HG03159 (cell line): ENCODE results near the gene GOLGA5.

Source experiments
- ATAC-seq: cut with Tn5 transposase; IDR thresholded peaks from one replicate; pipeline ENCODE4 v1.9.1; 2021; ENCODE audit warnings: mild to moderate bottlenecking, moderate library complexity; ENCODE audit not compliant: unreplicated experiment

GOLGA5 gene

DNA sequence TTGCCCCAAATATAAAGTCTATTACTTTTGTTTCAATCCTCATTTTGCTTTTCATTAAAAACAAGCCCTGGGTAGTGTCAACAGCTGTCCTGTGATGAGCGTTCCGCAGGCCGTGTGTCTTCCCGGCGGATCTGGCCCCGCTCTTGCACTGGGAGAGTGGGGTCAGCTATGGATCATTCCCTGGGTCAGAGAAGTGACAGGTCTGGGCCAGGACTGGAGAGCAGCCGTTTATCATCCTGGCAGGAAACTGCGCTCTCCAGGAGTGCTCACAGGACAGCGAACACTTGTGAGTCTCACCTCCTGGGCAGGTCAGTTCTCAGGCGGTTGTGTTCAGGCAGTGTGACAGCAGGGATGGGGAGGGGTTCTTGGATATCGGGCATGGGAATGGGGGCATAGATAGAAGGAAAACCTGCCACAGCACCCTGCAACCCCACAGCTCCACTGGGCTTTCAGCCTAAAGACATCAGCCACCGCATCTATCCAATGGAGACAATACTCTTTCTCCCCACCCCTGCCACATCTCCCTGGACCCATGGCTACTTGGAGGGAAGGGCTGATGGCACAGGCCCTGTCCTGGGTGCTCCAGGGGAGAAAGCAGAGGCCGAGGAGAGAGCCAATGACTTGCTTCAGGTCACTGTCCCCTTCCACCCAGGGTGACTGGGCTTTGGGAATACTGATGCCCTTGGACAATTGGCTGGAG, 81.0 kb downstream of the GOLGA5 start:
- ATAC-seq, result no peak

DNA sequence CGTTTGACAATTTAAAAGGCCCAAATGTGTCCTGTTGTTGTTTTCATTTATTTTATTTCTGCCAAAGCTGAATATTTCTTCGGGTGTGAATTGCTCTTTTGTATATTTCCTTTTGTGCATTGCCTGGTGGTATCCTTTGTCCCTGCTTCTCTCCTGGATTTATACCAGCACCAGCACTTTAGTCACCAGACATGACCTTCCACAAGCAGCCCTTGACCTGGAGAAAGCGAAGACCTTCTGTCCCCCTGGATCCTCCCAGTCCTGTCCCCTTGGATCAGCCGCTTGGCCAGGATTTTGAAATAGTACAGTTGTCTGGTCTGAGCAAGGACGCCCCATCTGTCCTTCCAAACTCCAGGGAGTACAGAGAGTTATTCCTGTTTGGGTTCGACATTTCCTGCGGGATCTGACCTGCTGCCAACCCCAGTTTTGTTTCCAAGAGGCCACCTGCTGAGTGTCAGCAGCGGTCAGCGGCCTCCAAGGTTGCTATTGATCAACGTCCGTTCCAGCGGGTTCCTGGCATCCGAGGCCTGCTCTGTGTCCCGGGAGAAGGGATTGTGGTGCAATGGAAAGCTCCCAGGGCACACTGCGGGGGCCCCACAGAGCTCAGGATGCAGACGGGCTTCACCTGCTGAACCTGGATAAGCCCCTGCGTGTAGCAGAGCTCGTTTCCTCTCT, 83.8 kb downstream of the GOLGA5 start:
- ATAC-seq, result no peak

DNA sequence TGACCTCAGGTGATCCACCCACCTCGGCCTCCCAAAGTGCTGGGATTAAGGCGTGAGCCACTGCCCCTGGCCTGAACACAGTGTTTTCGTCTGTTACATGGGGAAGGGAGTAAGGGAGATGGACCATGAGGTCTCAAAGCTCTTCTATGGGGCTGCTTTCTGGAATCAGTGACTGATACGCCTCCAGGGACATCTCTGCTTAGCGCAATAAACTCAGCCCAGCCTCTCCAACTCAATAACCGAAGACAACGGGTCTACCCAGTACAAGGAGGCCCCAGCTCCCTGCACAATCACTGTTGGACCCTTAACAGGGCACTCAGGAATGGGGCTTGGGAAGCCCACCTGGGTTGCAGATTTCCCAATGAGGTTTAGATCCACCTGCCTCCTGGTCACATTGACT, 86.2 kb downstream of the GOLGA5 start:
- ATAC-seq, result no peak

DNA sequence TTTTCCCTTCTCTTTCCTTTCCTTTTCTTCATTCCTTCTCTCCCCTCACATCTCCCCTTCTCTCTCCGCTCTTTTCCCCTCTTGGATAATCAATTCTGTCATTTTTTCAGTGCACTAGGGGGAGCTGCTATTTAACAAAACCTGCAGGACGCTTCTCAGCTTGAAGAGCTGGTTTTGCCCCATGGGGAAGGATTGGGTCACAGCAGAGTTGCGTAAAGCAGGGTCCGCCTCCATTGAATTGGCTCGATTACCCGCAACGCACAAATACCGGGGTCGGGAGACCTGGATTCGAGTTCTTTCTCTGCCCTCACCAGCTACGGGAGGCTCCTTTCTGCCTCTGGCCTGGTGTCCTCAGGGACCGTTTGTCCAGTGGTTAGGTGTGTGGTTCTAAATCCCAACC, 86.7 kb downstream of the GOLGA5 start:
- no peak for ATAC-seq

DNA sequence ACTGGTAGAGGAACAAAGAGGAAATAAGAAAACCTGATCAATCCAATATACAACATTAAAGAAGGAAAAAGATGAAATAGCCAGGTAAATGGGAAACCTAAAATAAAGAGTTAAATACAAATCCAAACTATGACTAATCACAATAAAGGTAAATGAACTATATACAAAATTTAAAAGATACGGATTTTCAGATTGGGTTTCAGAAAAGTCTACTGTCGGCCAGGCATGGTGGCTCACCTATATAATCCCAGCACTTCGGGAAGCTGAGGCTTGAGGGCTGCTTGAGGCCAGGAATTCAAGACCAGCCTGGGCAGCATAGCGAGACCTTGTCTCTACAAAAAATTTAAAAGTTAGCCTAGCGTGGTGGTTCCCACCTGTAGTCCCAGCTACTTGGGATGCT, 89.0 kb downstream of the GOLGA5 start:
- no peak for ATAC-seq

DNA sequence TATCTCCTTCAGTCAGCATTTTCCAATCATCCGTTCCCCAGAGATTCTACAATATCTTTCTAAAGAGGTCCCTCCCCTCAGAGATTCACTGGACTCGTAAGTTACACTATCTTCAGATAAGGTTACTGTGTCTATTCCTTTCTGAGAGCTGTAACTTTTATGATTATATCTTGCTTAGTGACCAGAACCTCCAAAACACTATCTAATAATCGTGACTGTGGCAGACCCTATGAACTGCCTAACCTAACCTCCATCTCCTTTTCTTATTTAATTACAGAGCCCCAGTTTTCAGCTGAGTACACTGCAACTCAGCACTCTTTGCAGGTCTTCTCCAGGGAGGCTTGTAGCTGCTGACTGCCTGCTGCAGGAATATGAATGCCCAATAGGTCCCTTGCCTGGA, 90.3 kb downstream of the GOLGA5 start:
- ATAC-seq, result no peak

DNA sequence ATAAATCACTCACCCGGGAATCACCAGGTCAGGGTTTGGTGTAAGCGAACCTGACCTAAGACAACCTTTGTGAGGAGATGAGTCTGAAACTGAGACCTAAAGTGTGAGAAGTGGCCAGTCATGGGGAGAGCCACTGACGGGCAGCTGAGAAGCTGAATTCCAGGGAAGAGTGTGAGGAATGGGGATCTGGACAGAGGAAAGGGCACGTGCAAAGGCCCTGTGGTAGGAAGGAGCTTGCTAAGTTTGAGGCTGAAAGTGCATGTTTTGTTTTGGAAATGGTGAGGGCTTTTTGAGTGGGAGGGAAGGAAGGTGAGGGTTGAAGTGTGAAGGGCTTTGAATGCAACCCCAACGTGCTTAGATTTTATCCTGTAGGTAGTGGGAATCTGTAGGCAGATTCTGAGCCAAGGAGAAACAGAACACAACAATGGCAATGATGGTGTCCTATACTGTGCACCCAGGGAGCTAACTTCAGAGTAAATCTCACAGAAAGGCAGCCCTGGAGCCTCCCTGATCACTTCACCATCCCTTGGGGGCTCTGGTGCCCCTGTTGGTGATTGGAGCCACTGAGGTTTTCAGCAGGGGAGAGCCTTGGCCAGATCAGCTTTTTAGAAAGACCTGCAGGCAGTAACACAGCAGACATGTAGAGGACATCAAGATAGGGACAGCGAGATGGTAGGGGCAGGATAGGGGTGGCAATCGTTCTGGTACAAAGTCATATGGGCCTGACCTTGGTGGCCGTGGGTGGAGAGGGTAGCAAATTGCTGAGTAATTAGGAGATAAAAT, 91.4 kb downstream of the GOLGA5 start:
- no peak for ATAC-seq

DNA sequence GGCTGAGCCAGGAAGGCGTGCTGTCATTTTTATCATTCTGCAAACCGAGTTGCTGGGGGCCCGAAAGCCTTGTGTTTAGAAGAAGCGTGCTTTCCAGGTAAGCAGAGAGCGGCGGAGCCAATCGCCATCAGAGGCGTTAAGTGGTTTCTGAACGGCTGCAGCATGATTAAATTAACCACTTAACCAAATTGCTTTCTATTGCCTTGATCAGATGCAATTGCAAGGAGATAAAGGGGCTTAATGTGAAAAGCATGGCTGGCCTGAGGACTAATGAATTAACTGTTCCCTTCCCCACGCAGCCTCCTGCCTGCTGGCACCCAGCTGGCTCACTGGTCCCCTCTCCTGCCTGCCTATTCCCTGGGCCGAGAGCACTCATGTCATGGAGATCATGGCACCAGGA, 92.2 kb downstream of the GOLGA5 start:
- no peak for ATAC-seq

DNA sequence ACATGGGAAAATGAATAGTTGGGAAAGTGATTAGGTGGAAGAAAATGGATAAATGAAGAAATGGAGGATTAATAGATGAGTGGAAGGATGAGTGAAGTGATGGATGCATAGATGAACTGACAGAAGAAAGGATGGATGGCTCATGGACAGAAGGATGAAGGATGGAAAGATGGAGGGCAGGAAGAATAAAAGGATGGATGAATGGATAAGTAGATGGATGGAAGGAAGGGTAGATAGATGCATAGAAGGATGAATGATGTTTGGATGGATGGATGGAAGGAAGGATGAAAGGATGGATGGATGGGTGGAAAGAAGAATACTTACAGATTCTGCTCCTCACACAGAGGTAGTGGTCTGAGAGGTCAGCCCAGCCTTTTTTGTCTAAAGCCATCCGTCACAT, 93.1 kb downstream of the GOLGA5 start:
- no peak for ATAC-seq

DNA sequence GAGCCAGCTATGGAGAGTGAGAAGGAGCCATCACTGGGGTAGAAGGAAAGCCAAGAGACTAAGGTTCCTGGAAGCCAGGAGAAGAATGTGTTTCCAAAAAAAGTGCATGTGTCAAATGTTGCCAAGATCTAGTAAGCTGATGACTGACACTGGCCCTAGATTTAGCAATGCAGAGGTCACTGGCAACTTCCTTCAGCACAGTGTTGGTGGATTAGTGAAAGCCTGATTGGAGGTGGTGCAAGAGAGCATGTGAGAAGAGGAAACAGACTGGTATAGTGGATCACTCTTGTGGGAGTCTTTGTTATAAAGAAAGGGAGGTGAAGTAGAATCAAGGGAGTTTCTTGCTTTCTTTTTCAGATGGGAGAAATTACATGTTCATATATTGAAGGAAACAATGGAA, 94.8 kb downstream of the GOLGA5 start:
- ATAC-seq, result no peak
